ENCODE results near the gene KRTAP5-6. TPM values are rescaled to one million over a fixed set of nuclear protein-coding genes. Genes with fewer than 3 reads are reported as not detected.

KRTAP5-6 gene
- total RNA-seq, 1 experiment from 2014 or later = not detected

DNA sequence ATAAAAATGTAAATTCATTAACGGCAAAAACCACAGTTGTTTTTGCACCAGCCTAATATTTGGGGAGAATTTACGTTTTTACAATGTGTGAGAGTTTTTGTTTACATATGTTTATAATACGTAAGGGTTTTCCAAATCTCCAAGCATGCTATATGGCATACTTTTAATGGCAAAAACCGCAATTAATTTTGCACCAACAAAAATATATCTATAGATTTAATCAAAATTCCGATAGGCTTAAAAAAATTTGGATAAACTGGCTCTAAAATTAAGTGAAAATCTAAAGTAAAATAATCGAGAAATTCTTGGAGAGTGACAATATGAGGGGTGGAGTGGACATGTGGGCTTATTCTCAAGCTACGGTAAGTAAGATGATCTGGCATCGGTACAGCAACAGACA is 22.8 kb downstream of the KRTAP5-6 start:
- RAD21 ChIA-PET (ENCODE audit: low non-redundant PET in 1 of 2, low total read pairs in 2 of 2, uncharacterized antibody in 2 of 2, unreplicated experiment in 2 of 2) = no interaction called here
- Histone ChIP-seq H3K9me3 (ENCODE audit: control insufficient read depth in 1 of 2, insufficient read depth in 1 of 2, low read depth in 1 of 2, low read length in 2 of 2) (no peaks in the 10 kb centered on the region), H3K36me3 (ENCODE audit: control insufficient read depth in 1 of 2, insufficient read depth in 2 of 2, low read length in 2 of 2) (no peaks in the 10 kb centered on the region), H3K9me2 (ENCODE audit: insufficient read depth) (no peaks in the 10 kb centered on the region), H3K79me2 (ENCODE audit: insufficient read depth, low read length) (no peaks in the 10 kb centered on the region), H3K4me3 (replicated peaks in 1 of 2; ENCODE audit: low read depth in 1 of 2, low read length in 2 of 2) (no peak overlapping the region), H4K20me1 (ENCODE audit: insufficient read depth) (no peaks in the 10 kb centered on the region), H2AFZ (ENCODE audit: low read depth, low read length, poor library complexity, severe bottlenecking) (no peak overlapping the region), H3K4me1 (ENCODE audit: control insufficient read depth in 1 of 2, insufficient read depth in 2 of 2, low read length in 2 of 2) (no peaks in the 10 kb centered on the region), H3K4me2 (ENCODE audit: low read length) (no peak overlapping the region), H3K27ac (ENCODE audit: low read depth, low read length) (no peak overlapping the region), H3K9ac (ENCODE audit: low read length) (no peak overlapping the region), H3K27me3 (ENCODE audit: insufficient read depth, low read length) (no peaks in the 10 kb centered on the region; the same call in 1 of the 2 replicates)
- POLR2A ChIA-PET = no interaction called here
- ATAC-seq = no peak
- CTCF ChIA-PET = no interaction called here
- no peak for DNase-seq (ENCODE audit: low read depth, low spot score)
- intact Hi-C loops (cut with micrococcal nuclease) = no loop called here
- no TSS peak for BruUV-seq (replicated peaks)
- TF ChIP-seq SIN3A (IDR thresholded peaks at IDR 0.05; ENCODE audit: low read depth) = no peak
- no peak for TF ChIP-seq YY1 (IDR thresholded peaks at IDR 0.05; ENCODE audit: extremely low read depth, insufficient replicate concordance, low read depth, low read length)
- no peak for TF ChIP-seq SP1 (IDR thresholded peaks at IDR 0.05; ENCODE audit: low read depth)
- TF ChIP-seq TCF7L2 (IDR thresholded peaks at IDR 0.05; ENCODE audit: borderline replicate concordance, extremely low read depth, insufficient read depth, insufficient read length) = no peak
- no peak for TF ChIP-seq FOSL1 (IDR thresholded peaks at IDR 0.05; ENCODE audit: low read depth)
- no peak for TF ChIP-seq ELF1 (IDR thresholded peaks at IDR 0.05; ENCODE audit: borderline replicate concordance, low read depth)
- TF ChIP-seq SRF (IDR thresholded peaks at IDR 0.05; ENCODE audit: low read depth) = no peak
- TF ChIP-seq RAD21 (IDR thresholded peaks at IDR 0.05; ENCODE audit: low read depth) = no peak
- no peak for TF ChIP-seq CEBPB (IDR thresholded peaks at IDR 0.05; ENCODE audit: low read depth)
- TF ChIP-seq MAX (IDR thresholded peaks at IDR 0.05) = no peak
- no peak for TF ChIP-seq EZH2phosphoT487 (IDR thresholded peaks at IDR 0.05; ENCODE audit: borderline replicate concordance)
- no peak for TF ChIP-seq CTCF (IDR thresholded peaks at IDR 0.05 in 2 of 3, conservative IDR thresholded peaks at IDR 0.05 in 1 of 3; ENCODE audit: borderline replicate concordance in 1 of 3, insufficient read depth in 1 of 3, low read depth in 2 of 3, low read length in 2 of 3)
- no peak for TF ChIP-seq ZNF274 (IDR thresholded peaks at IDR 0.05; ENCODE audit: low read depth, low read length)
